H9 (cell line): ENCODE data around the gene CLRN3. TPM values are rescaled to one million over a fixed set of nuclear protein-coding genes. Genes with fewer than 3 reads are reported as not detected.

ENCODE experiments used
- DNase-seq: peaks from one replicate; pipeline ENCODE4 v3.0.0-alpha.2; 2017
- H2AFZ ChIP-seq: one replicate; pipeline ENCODE4 v1.6.1; 2013; ENCODE audit warnings: mild to moderate bottlenecking, low read length, control low read depth, moderate library complexity
- H2AK5ac ChIP-seq: 2 replicates; pipeline ENCODE4 v1.6.1; 2013; ENCODE audit warnings: low read length, control low read depth, mixed read lengths; ENCODE audit not compliant: insufficient read length
- H2BK120ac ChIP-seq: one replicate; pipeline ENCODE4 v1.6.1; 2013; ENCODE audit warnings: low read depth, mild to moderate bottlenecking, low read length, control low read depth, inconsistent platforms; ENCODE audit not compliant: poor library complexity, severe bottlenecking
- H2BK12ac ChIP-seq: 2 replicates; pipeline ENCODE4 v1.6.1; 2013; ENCODE audit warnings: low read length, control low read depth, mixed read lengths, low read depth; ENCODE audit not compliant: insufficient read length
- H2BK15ac ChIP-seq: 2 replicates; pipeline ENCODE4 v1.6.1; 2013; ENCODE audit warnings: low read depth, low read length, control low read depth
- H2BK20ac ChIP-seq: one replicate; pipeline ENCODE4 v1.6.1; 2013; ENCODE audit warnings: low read depth, mild to moderate bottlenecking, low read length, control low read depth, inconsistent platforms; ENCODE audit not compliant: poor library complexity, severe bottlenecking
- H2BK5ac ChIP-seq: 2 replicates; pipeline ENCODE4 v1.6.1; 2013; ENCODE audit warnings: low read length, control low read depth, mixed read lengths; ENCODE audit not compliant: insufficient read length
- H3K14ac ChIP-seq: 2 replicates; pipeline ENCODE4 v1.6.1; 2013; ENCODE audit warnings: low read length, control low read depth; ENCODE audit not compliant: insufficient read depth
- H3K18ac ChIP-seq: 2 replicates; pipeline ENCODE4 v1.6.1; 2013; ENCODE audit warnings: low read depth, mild to moderate bottlenecking, mixed read lengths, low read length, control low read depth; ENCODE audit not compliant: insufficient read length
- H3K23ac ChIP-seq: 2 replicates; pipeline ENCODE4 v1.6.1; 2013; ENCODE audit warnings: low read length, control low read depth, mixed read lengths, low read depth; ENCODE audit not compliant: insufficient read length
- H3K23me2 ChIP-seq: 2 replicates; pipeline ENCODE4 v1.6.1; 2013; ENCODE audit warnings: low read depth, mild to moderate bottlenecking, mixed read lengths, low read length, control low read depth; ENCODE audit not compliant: insufficient read length, poor library complexity, severe bottlenecking
- H3K27ac ChIP-seq: 2 replicates; pipeline ENCODE4 v1.5.1; 2013; ENCODE audit warnings: low read length, control low read depth, mixed read lengths, low read depth; ENCODE audit not compliant: insufficient read length
- H3K27me3 ChIP-seq: 2 replicates; pipeline ENCODE4 v1.6.1; 2013; ENCODE audit warnings: low read length, control low read depth, inconsistent platforms; ENCODE audit not compliant: insufficient read depth
- H3K4ac ChIP-seq: 2 replicates; pipeline ENCODE4 v1.6.1; 2013; ENCODE audit warnings: low read depth, mild to moderate bottlenecking, control low read depth, inconsistent platforms, low read length, moderate library complexity
- H3K4me1 ChIP-seq: 2 replicates; pipeline ENCODE4 v1.6.1; 2013; ENCODE audit warnings: low read length, control low read depth, inconsistent platforms; ENCODE audit not compliant: insufficient read depth
- H3K4me2 ChIP-seq: 2 replicates; pipeline ENCODE4 v1.6.1; 2013; ENCODE audit warnings: low read length, control low read depth, mixed read lengths; ENCODE audit not compliant: insufficient read length, insufficient read depth
- H3K56ac ChIP-seq: 2 replicates; pipeline ENCODE4 v1.6.1; 2013; ENCODE audit warnings: low read depth, mild to moderate bottlenecking, mixed read lengths, low read length, control low read depth; ENCODE audit not compliant: insufficient read length
- H3K79me1 ChIP-seq: 2 replicates; pipeline ENCODE4 v1.6.1; 2013; ENCODE audit warnings: low read depth, mild to moderate bottlenecking, moderate library complexity, low read length, control low read depth, inconsistent platforms; ENCODE audit not compliant: insufficient read depth, poor library complexity, severe bottlenecking
- H3K79me2 ChIP-seq: 2 replicates; pipeline ENCODE4 v1.6.1; 2013; ENCODE audit warnings: low read length, control low read depth, inconsistent platforms; ENCODE audit not compliant: insufficient read depth
- H3K9ac ChIP-seq: 2 replicates; pipeline ENCODE4 v1.6.1; 2013; ENCODE audit warnings: low read length, control low read depth, mixed read lengths; ENCODE audit not compliant: insufficient read length; ENCODE audit errors: extremely low read depth
- H3K9me3 ChIP-seq: one replicate; pipeline ENCODE4 v1.6.1; 2013; ENCODE audit warnings: low read depth, low read length, inconsistent platforms; ENCODE audit not compliant: control insufficient read depth
- H3T11ph ChIP-seq: one replicate; pipeline ENCODE4 v1.6.1; 2013; ENCODE audit warnings: mild to moderate bottlenecking, low read length, control low read depth, inconsistent platforms
- H4K20me1 ChIP-seq: one replicate; pipeline ENCODE4 v1.6.1; 2013; ENCODE audit not compliant: control insufficient read depth, insufficient read length, insufficient read depth
- H4K5ac ChIP-seq: 2 replicates; pipeline ENCODE4 v1.6.1; 2013; ENCODE audit warnings: low read depth, mild to moderate bottlenecking, mixed read lengths, low read length, control low read depth; ENCODE audit not compliant: insufficient read length
- H4K8ac ChIP-seq: replicated peaks from 2 replicates; pipeline ENCODE4 v1.6.1; 2013; ENCODE audit warnings: low read length, control low read depth, mixed read lengths, low read depth; ENCODE audit not compliant: insufficient read length
- H4K91ac ChIP-seq: 2 replicates; pipeline ENCODE4 v1.6.1; 2013; ENCODE audit warnings: low read depth, mild to moderate bottlenecking, moderate library complexity, mixed read lengths, low read length, control low read depth; ENCODE audit not compliant: insufficient read length
- H3K27ac Mint-ChIP-seq, 3 experiments: 2 replicates in 2 of 3; 3 replicates in 1 of 3; pipeline ENCODE4 v1.8.0; 2020 to 2021; ENCODE audit warnings: mixed read lengths in 3 of 3, mild to moderate bottlenecking in 1 of 3, moderate library complexity in 1 of 3
- H3K27me3 Mint-ChIP-seq: 2 replicates; pipeline ENCODE4 v1.8.0; 2021; ENCODE audit warnings: low read depth, mild to moderate bottlenecking, moderate library complexity, mixed read lengths
- H3K36me3 Mint-ChIP-seq, 3 experiments: 2 replicates in 2 of 3; 3 replicates in 1 of 3; pipeline ENCODE4 v1.8.0; 2020 to 2021; ENCODE audit warnings: low read depth in 3 of 3, mixed read lengths in 3 of 3; ENCODE audit not compliant: insufficient read depth in 1 of 3
- H3K4me1 Mint-ChIP-seq, 2 experiments: 2 replicates each; pipeline ENCODE4 v1.8.0; 2020; ENCODE audit warnings: mixed read lengths in 2 of 2
- H3K4me3 Mint-ChIP-seq, 2 experiments: 2 replicates in 1 of 2; 3 replicates in 1 of 2; pipeline ENCODE4 v1.8.0; 2020 to 2021; ENCODE audit warnings: mild to moderate bottlenecking in 2 of 2, mixed read lengths in 2 of 2, moderate library complexity in 1 of 2
- H3K9me3 Mint-ChIP-seq, 2 experiments: 2 replicates in 1 of 2; 3 replicates in 1 of 2; pipeline ENCODE4 v1.8.0; 2020; ENCODE audit warnings: mild to moderate bottlenecking in 2 of 2, mixed read lengths in 2 of 2, moderate library complexity in 1 of 2
- CTCF ChIP-seq: fragments of 200-600 bp; sonication (generic); conservative IDR thresholded peaks from 3 replicates; pipeline ENCODE4 v1.8.0; 2021; ENCODE audit warnings: antibody characterized with exemption, mild to moderate bottlenecking
- WGBS: extraction: QIAGEN DNeasy Blood & Tissue Kit; methylation state at CpG from one replicate; pipeline ENCODE4 v1.1.7; 2013; ENCODE audit warnings: missing lambda C conversion rate, low lambda C conversion rate, mixed read lengths; ENCODE audit not compliant: insufficient read length; ENCODE audit errors: extremely low coverage; 5-methylcytosine and 5-hydroxymethylcytosine counted together
- total RNA-seq: library from RNA; stranded (reverse); gene quantifications from 2 replicates; pipeline ENCODE4 v1.2.1, GENCODE V29; 2021

CLRN3 gene
- total RNA-seq, 1 experiment from 2014 or later = not detected

GRCh38 chr10:127894146-127894545 lies 1.4 kb upstream of the CLRN3 start:
- H2BK15ac ChIP-seq = no peak overlapping the region
- no peak overlapping the region for H3K4me2 ChIP-seq
- no peak overlapping the region for H3K27ac Mint-ChIP-seq
- no peak overlapping the region for H3K18ac ChIP-seq
- no peak overlapping the region for H3K23ac ChIP-seq
- no peak overlapping the region for H4K8ac ChIP-seq
- H3K79me1 ChIP-seq = no peaks in the 10 kb centered on the region
- no peak overlapping the region for H4K5ac ChIP-seq
- H3K36me3 Mint-ChIP-seq = no peaks in the 10 kb centered on the region
- no peak overlapping the region for H3T11ph ChIP-seq
- no peaks in the 10 kb centered on the region for H3K9me3 ChIP-seq
- H4K91ac ChIP-seq = no peak overlapping the region
- no CpG with 5 or more reads among the region's 1 CpG for WGBS
- no peaks in the 10 kb centered on the region for H4K20me1 ChIP-seq
- H3K14ac ChIP-seq = no peak overlapping the region
- H2BK12ac ChIP-seq = no peak overlapping the region
- DNase-seq = no peak
- peaks cover 0 to 4% of the 10 kb centered on the region in 2 experiments; a peak in 1 of 5 replicates for H3K9me3 Mint-ChIP-seq
- no peak overlapping the region for H3K9ac ChIP-seq
- H2BK5ac ChIP-seq = no peak overlapping the region
- no peak overlapping the region for H2BK20ac ChIP-seq
- no peak overlapping the region for H3K4ac ChIP-seq
- H3K23me2 ChIP-seq = no peaks in the 10 kb centered on the region
- no peaks in the 10 kb centered on the region for H3K79me2 ChIP-seq
- no peak overlapping the region for H3K27ac ChIP-seq
- no peak for TF ChIP-seq CTCF
- no peak overlapping the region for H2AFZ ChIP-seq
- no peak overlapping the region for H2AK5ac ChIP-seq
- H3K27me3 ChIP-seq = no peaks in the 10 kb centered on the region
- H3K4me3 Mint-ChIP-seq = no peak overlapping the region
- no peak overlapping the region for H2BK120ac ChIP-seq
- no peaks in the 10 kb centered on the region for H3K4me1 Mint-ChIP-seq
- H3K27me3 Mint-ChIP-seq = peaks cover 7% of the 10 kb centered on the region; the same call in 1 of the 2 replicates
- no peaks in the 10 kb centered on the region for H3K4me1 ChIP-seq
- H3K56ac ChIP-seq = no peak overlapping the region
